HepG2 (cell line): ENCODE measurements around the gene CAMK1D. TPM values are rescaled to one million over a fixed set of nuclear protein-coding genes. Genes with fewer than 3 reads are reported as not detected.

ENCODE experiments used
- ATAC-seq: fragments of 200-7000 bp; cut with Tn5 transposase; 3 replicates; pipeline ENCODE4 v1.9.1; 2020; ENCODE audit warnings: mild to moderate bottlenecking, moderate library complexity
- BruUV-seq: library from RNA; stranded (reverse); fragments of 400-500 nt; replicated peaks from 2 replicates; lab custom pipeline; 2021; lab: Mats Ljungman, UMichigan
- CTCF ChIA-PET: fragments of 300-600 bp; formaldehyde crosslinking; extraction: SDS; loops from one replicate; lab custom pipeline; 2021; ENCODE audit warnings: low total read pairs, inconsistent platforms, low intra/inter-chr PET ratio; lab: Yijun Ruan, JAX
- POLR2A ChIA-PET: fragments of 350-600 bp; sonication (Branson Sonifier 250); formaldehyde crosslinking; loops from one replicate; lab custom pipeline; 2020; ENCODE audit warnings: antibody characterized with exemption, inconsistent platforms; lab: Yijun Ruan, JAX
- DNase-seq: peaks from one replicate; pipeline ENCODE4 v3.0.0-alpha.2; 2015; ENCODE audit warnings: low spot score
- FAIRE-seq: peaks from 3 replicates; lab custom pipeline; 2011; peaks lifted over from hg19 to GRCh38; lab: Jason Lieb, UNC
- H2AFZ ChIP-seq: one replicate; pipeline ENCODE4 v1.6.1; 2011; ENCODE audit warnings: low read length, inconsistent platforms
- H3K27ac ChIP-seq: fragments of 300-600 bp; 3 replicates; pipeline ENCODE4 v1.8.0; 2011; ENCODE audit warnings: mixed run types, mild to moderate bottlenecking, mixed read lengths, low read length, inconsistent platforms; ENCODE audit not compliant: insufficient read depth; ENCODE audit errors: extremely low read length
- H3K27me3 ChIP-seq, 2 experiments: fragments of 200-600 bp in 1 of 2; 2 replicates in 1 of 2; 3 replicates in 1 of 2; pipeline versions ENCODE4 v1.6.0 to v1.8.0; 2011; ENCODE audit warnings: low read length in 2 of 2, mild to moderate bottlenecking in 2 of 2, moderate library complexity in 2 of 2, inconsistent platforms in 1 of 2; ENCODE audit not compliant: insufficient read depth in 2 of 2, control insufficient read depth in 1 of 2
- H3K36me3 ChIP-seq, 2 experiments: fragments of 200-600 bp in 1 of 2; replicated peaks in 1 of 2; 2 replicates in 1 of 2; 3 replicates in 1 of 2; pipeline versions ENCODE4 v1.5.1 to v1.8.0; 2011; ENCODE audit warnings: low read length in 2 of 2, inconsistent platforms in 1 of 2; ENCODE audit not compliant: insufficient read depth in 2 of 2, control insufficient read depth in 1 of 2
- H3K4me1 ChIP-seq: 2 replicates; pipeline ENCODE4 v1.5.1; 2012; ENCODE audit warnings: low read length, inconsistent platforms; ENCODE audit not compliant: insufficient read depth
- H3K4me2 ChIP-seq: 2 replicates; pipeline ENCODE4 v1.6.0; 2011; ENCODE audit warnings: low read depth, low read length, inconsistent platforms
- H3K4me3 ChIP-seq, 3 experiments: fragments of 200-600 bp in 1 of 3; sonication (generic), shearing (Covaris generic) in 1 of 3; replicated peaks in 1 of 3; 2 replicates each; pipeline ENCODE4 v1.5.1; 2011 to 2016; ENCODE audit warnings: low read length in 3 of 3, inconsistent platforms in 2 of 3, low read depth in 2 of 3, mild to moderate bottlenecking in 2 of 3, control low read depth in 1 of 3, mixed read lengths in 1 of 3; ENCODE audit not compliant: insufficient read depth in 1 of 3
- H3K79me2 ChIP-seq: one replicate; pipeline ENCODE4 v1.6.1; 2011; ENCODE audit warnings: low read length, inconsistent platforms; ENCODE audit not compliant: insufficient read depth
- H3K9ac ChIP-seq: 2 replicates; pipeline ENCODE4 v1.6.0; 2011; ENCODE audit warnings: mild to moderate bottlenecking, low read depth, low read length, inconsistent platforms; ENCODE audit not compliant: insufficient read depth
- H3K9me3 ChIP-seq: 2 replicates; pipeline ENCODE4 v1.5.1; 2012; ENCODE audit warnings: mild to moderate bottlenecking, low read length
- H4K20me1 ChIP-seq: 2 replicates; pipeline ENCODE4 v1.6.0; 2011; ENCODE audit warnings: inconsistent platforms, mild to moderate bottlenecking, low read length, moderate library complexity; ENCODE audit not compliant: insufficient read depth
- DNMT3B ChIP-seq: conservative IDR thresholded peaks from 2 replicates; pipeline ENCODE4 v1.6.1; 2016; ENCODE audit warnings: missing biosample characterization, control low read depth
- ELF3 ChIP-seq: IDR thresholded peaks from 2 replicates; pipeline ENCODE4 v1.6.1; 2016; ENCODE audit warnings: missing genetic modification reagents, missing compliant biosample characterization
- ETV5 ChIP-seq: IDR thresholded peaks from 2 replicates; pipeline ENCODE4 v1.6.1; 2018; ENCODE audit warnings: missing biosample characterization, missing genetic modification reagents, inconsistent platforms, borderline replicate concordance
- GATAD2A ChIP-seq: IDR thresholded peaks from 2 replicates; pipeline ENCODE4 v1.6.1; 2016
- KDM3A ChIP-seq: IDR thresholded peaks from 2 replicates; pipeline ENCODE4 v1.6.1; 2018; ENCODE audit warnings: low read depth, missing compliant biosample characterization
- NFYB ChIP-seq: sonication (generic); formaldehyde crosslinking; IDR thresholded peaks from 2 replicates; pipeline ENCODE4 v1.4.0; 2020; ENCODE audit warnings: missing genetic modification reagents
- RFX3 ChIP-seq: IDR thresholded peaks from 2 replicates; pipeline ENCODE4 v1.6.1; 2016; ENCODE audit warnings: missing biosample characterization, missing genetic modification reagents
- SMYD3 ChIP-seq: sonication (generic); formaldehyde crosslinking; IDR thresholded peaks from 2 replicates; pipeline ENCODE4 v1.8.1; 2023; ENCODE audit warnings: mild to moderate bottlenecking, missing genetic modification reagents
- SP4 ChIP-seq: sonication (generic); formaldehyde crosslinking; IDR thresholded peaks from 2 replicates; pipeline ENCODE4 v1.8.1; 2023; ENCODE audit warnings: mild to moderate bottlenecking, missing genetic modification reagents
- ZKSCAN1 ChIP-seq: fragments of 150-350 bp; IDR thresholded peaks from 2 replicates; pipeline ENCODE4 v1.6.1; 2014; ENCODE audit warnings: low read length
- ZNF205 ChIP-seq: IDR thresholded peaks from 2 replicates; pipeline ENCODE4 v1.6.1; 2018; ENCODE audit warnings: missing biosample characterization, missing genetic modification reagents
- ZNF224 ChIP-seq: sonication (generic); formaldehyde crosslinking; IDR thresholded peaks from 2 replicates; pipeline ENCODE4 v1.5.0; 2020; ENCODE audit warnings: mild to moderate bottlenecking, missing genetic modification reagents
- ZNF512B ChIP-seq: sonication (generic); formaldehyde crosslinking; IDR thresholded peaks from 2 replicates; pipeline ENCODE4 v1.5.1; 2020; ENCODE audit warnings: missing genetic modification reagents, mild to moderate bottlenecking, borderline replicate concordance
- ZNF513 ChIP-seq: sonication (generic); formaldehyde crosslinking; conservative IDR thresholded peaks from 2 replicates; pipeline ENCODE4 v1.5.0; 2020; ENCODE audit warnings: missing genetic modification reagents
- WGBS: methylation state at CpG from one replicate; pipeline ENCODE4 v1.1.6; 2017; ENCODE audit warnings: low lambda C conversion rate; 5-methylcytosine and 5-hydroxymethylcytosine counted together
- in situ Hi-C: cut with HindIII; loops from 2 replicates; pipeline ENCODE4 v1.10.0; 2017; ENCODE audit warnings: low pct_unique_long_range_greater_than_20kb; ENCODE audit not compliant: extremely low pct_ligation_motif_present
- intact Hi-C: fragments of 100-400 bp; cut with micrococcal nuclease; formaldehyde crosslinking; loops from one replicate; pipeline ENCODE4 v1.10.0; 2022; ENCODE audit not compliant: unreplicated experiment
- polyA plus RNA-seq, 8 experiments: library from polyadenylated mRNA; depleted of rRNA in 3 of 8; stranded (reverse) in 7 of 8; unstranded in 1 of 8; fragments of >200 nt; fragmentation: Illumina TruSeq in 4 of 8; extraction: Trizol in 4 of 8; gene quantifications; 2 replicates each; pipeline versions ENCODE4 v1.2.1 to v1.2.3, GENCODE V29; 2011 to 2016; ENCODE audit warnings: low read depth in 4 of 8, missing spikeins in 1 of 8, mixed read lengths in 1 of 8; ENCODE audit not compliant: insufficient read depth in 1 of 8
- total RNA-seq, 5 experiments: library from RNA; depleted of rRNA; stranded (reverse); fragments of >200 nt; fragmentation: Illumina TruSeq; extraction: Trizol; gene quantifications; 2 replicates each; pipeline ENCODE4 v1.2.3, GENCODE V29; 2016; ENCODE audit warnings: low read depth in 1 of 5

CAMK1D gene
- total and polyA plus RNA-seq, 2 of the 13 experiments (the other 11 are each of a cell fraction or from before 2014, with no cell fraction given): under 0.01 TPM; not detected in 1

GRCh38 chr10:12428447-12429135 lies 79.2 kb downstream of the CAMK1D start:
- POLR2A ChIA-PET: no interaction called here
- DNase-seq (no peak), ATAC-seq (no peak), FAIRE-seq (no peak)
- Histone ChIP-seq H3K27me3 (peaks cover 1 to 22% of the 10 kb centered on the region in 2 experiments; a peak in 3 of 5 replicates), H3K9me3 (no peaks in the 10 kb centered on the region), H3K4me2 (no peak overlapping the region), H3K9ac (no peak overlapping the region), H3K4me1 (no peaks in the 10 kb centered on the region), H3K27ac (no peak overlapping the region), H3K4me3 (no peak overlapping the region), H3K36me3 (no peaks in the 10 kb centered on the region), H2AFZ (no peak overlapping the region), H3K79me2 (no peaks in the 10 kb centered on the region), H4K20me1 (no peaks in the 10 kb centered on the region)
- in situ Hi-C loops: no loop called here
- WGBS: 26% methylated on average over 12 of the region's 16 CpGs
- intact Hi-C loops: no loop called here
- TF ChIP-seq DNMT3B (CRISPR knock-in tag) (no peak), NFYB (CRISPR knock-in tag) (no peak), ZNF224 (CRISPR knock-in tag) (no peak), ZKSCAN1 (no peak), ELF3 (CRISPR knock-in tag) (no peak), RFX3 (CRISPR knock-in tag) (no peak), GATAD2A (CRISPR knock-in tag) (no peak), ETV5 (CRISPR knock-in tag) (no peak), SMYD3 (CRISPR knock-in tag) (no peak)
- CTCF ChIA-PET: no interaction called here
- BruUV-seq: no TSS peak

GRCh38 chr10:12430406-12430982 lies 81.1 kb downstream of the CAMK1D start:
- Histone ChIP-seq H3K4me3 (no peak overlapping the region), H2AFZ (no peak overlapping the region), H3K9ac (no peak overlapping the region), H3K9me3 (no peaks in the 10 kb centered on the region), H3K27ac (no peak overlapping the region), H3K79me2 (no peaks in the 10 kb centered on the region), H3K36me3 (no peaks in the 10 kb centered on the region), H4K20me1 (no peaks in the 10 kb centered on the region), H3K4me1 (no peaks in the 10 kb centered on the region), H3K27me3 (peaks cover 1 to 26% of the 10 kb centered on the region in 2 experiments; a peak in 3 of 5 replicates), H3K4me2 (no peak overlapping the region)
- intact Hi-C loops: no loop called here
- no peak for DNase-seq
- BruUV-seq: no TSS peak
- ATAC-seq: no peak
- 35% methylated on average over 11 of the region's 11 CpGs for WGBS
- in situ Hi-C loops: no loop called here
- CTCF ChIA-PET: no interaction called here
- POLR2A ChIA-PET: no interaction called here
- no peak for FAIRE-seq
- TF ChIP-seq SP4 (CRISPR knock-in tag) (no peak), ZNF512B (CRISPR knock-in tag) (no peak), KDM3A (CRISPR knock-in tag) (no peak), ZNF513 (CRISPR knock-in tag) (no peak), ZNF205 (CRISPR knock-in tag) (no peak)
